Measurements from ENCODE around the gene ZP3.

ZP3 gene

GRCh38 chr7:76424413-76425111, at the start of gene ZP3:
Gene ZP3 (plus strand): TSS chr7:76424950. CDS start chr7:76424965, 15 bp downstream.
- in situ Hi-C loops (cut with MboI; ENCODE audit: low pct_unique_long_range_greater_than_20kb, low sequenced_read_pairs, unreplicated experiment): no loop called here
- DNase-seq (ENCODE audit: low spot score): peak; percentile 44
- TF ChIP-seq CTCF (IDR thresholded peaks at IDR 0.05; ENCODE audit: extremely low read depth, insufficient read depth, missing control alignments): no peak

DNA sequence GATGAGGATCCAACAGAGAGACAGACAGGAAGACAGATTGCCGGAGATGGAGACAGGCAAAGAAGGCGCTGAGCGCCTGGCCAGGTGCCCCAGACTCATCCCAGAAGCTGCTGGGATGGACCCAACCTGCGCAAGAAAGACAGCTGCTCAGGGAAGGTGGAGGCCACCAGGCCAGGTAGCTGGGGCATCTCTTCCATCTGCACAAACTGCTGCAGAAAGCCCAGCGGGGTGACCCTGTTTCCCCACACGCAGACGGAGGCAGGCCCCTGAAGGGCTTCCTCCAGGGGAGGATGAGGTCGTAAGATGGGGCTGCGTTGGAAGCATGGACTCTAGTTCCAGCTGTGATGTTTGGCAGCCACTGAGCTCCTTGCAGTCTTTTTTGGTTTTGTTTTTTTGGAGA, 49.5 kb upstream of the ZP3 start:
- in situ Hi-C loops (cut with MboI; ENCODE audit: low pct_unique_long_range_greater_than_20kb, low sequenced_read_pairs, unreplicated experiment): no loop called here
- no peak for DNase-seq (ENCODE audit: low spot score)
- no peak for TF ChIP-seq CTCF (IDR thresholded peaks at IDR 0.05; ENCODE audit: extremely low read depth, insufficient read depth, missing control alignments)

GRCh38 chr7:76377186-76377918, 47.4 kb upstream of the ZP3 start:
- DNase-seq (ENCODE audit: low spot score): no peak
- no peak for TF ChIP-seq CTCF (IDR thresholded peaks at IDR 0.05; ENCODE audit: extremely low read depth, insufficient read depth, missing control alignments)
- in situ Hi-C loops (cut with MboI; ENCODE audit: low pct_unique_long_range_greater_than_20kb, low sequenced_read_pairs, unreplicated experiment): no loop called here

DNA sequence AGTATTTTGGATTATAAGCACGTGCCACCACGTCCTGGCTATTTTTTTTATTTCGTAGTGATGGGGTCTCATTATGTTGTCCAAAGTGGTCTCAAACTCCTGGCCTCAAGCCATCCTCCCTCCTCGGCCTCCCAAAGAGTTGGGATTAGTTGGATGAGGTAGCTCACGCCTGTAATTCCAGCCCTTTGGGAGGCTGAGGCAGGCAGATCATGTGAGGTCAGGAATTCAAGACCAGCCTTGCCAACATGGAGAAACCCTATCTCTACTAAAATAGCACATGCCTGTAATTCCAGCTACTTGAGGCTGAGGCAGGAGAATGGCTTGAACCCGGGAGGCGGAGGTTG, 44.2 kb upstream of the ZP3 start:
- no peak for TF ChIP-seq CTCF (IDR thresholded peaks at IDR 0.05; ENCODE audit: extremely low read depth, insufficient read depth, missing control alignments)
- no peak for DNase-seq (ENCODE audit: low spot score)

GRCh38 chr7:76381814-76382213, 42.9 kb upstream of the ZP3 start:
- no peak for DNase-seq (ENCODE audit: low spot score)
- no peak for TF ChIP-seq CTCF (IDR thresholded peaks at IDR 0.05; ENCODE audit: extremely low read depth, insufficient read depth, missing control alignments)
- in situ Hi-C loops (cut with MboI; ENCODE audit: low pct_unique_long_range_greater_than_20kb, low sequenced_read_pairs, unreplicated experiment): no loop called here

More for the DNA sequence above, 44.2 kb upstream of the ZP3 start:
- in situ Hi-C loops (cut with MboI; ENCODE audit: low pct_unique_long_range_greater_than_20kb, low sequenced_read_pairs, unreplicated experiment): no loop called here

GRCh38 chr7:76383089-76383944, 41.4 kb upstream of the ZP3 start:
- DNase-seq (ENCODE audit: low spot score): no peak
- in situ Hi-C loops (cut with MboI; ENCODE audit: low pct_unique_long_range_greater_than_20kb, low sequenced_read_pairs, unreplicated experiment): no loop called here
- TF ChIP-seq CTCF (IDR thresholded peaks at IDR 0.05; ENCODE audit: extremely low read depth, insufficient read depth, missing control alignments): no peak

Measured in GM13977 (cell line).